ENCODE data around the gene SLC37A3.
"Not testable (repeated sequence)": the region's sequence is repeated elsewhere in the genome, so short reads cannot be mapped to it uniquely, and the experiment has no call there.

SLC37A3 gene

GRCh38 chr7:140421521-140421920 lies 23.2 kb upstream of the SLC37A3 start:
- H3K9me3 Mint-ChIP-seq = no peaks in the 10 kb centered on the region
- no peak for DNase-seq
- no peaks in the 10 kb centered on the region for H3K36me3 Mint-ChIP-seq (ENCODE audit: low read depth)
- H3K27ac Mint-ChIP-seq = no peak overlapping the region
- no peak for TF ChIP-seq CTCF (IDR thresholded peaks at IDR 0.05)
- H3K27me3 Mint-ChIP-seq (ENCODE audit: low read depth, poor library complexity) = no peaks in the 10 kb centered on the region
- H3K4me1 Mint-ChIP-seq = peaks cover 6% of the 10 kb centered on the region
- H3K4me3 Mint-ChIP-seq = no peak overlapping the region

- TF ChIP-seq CTCF (IDR thresholded peaks at IDR 0.05) = no peak
- Mint-ChIP-seq H3K27me3 (ENCODE audit: low read depth, poor library complexity) (peaks cover 7% of the 10 kb centered on the region), H3K4me1 (peaks cover 19% of the 10 kb centered on the region), H3K36me3 (ENCODE audit: low read depth) (no peaks in the 10 kb centered on the region), H3K9me3 (peaks cover 4% of the 10 kb centered on the region), H3K27ac (no peak overlapping the region), H3K4me3 (no peak overlapping the region)
- no peak for DNase-seq
These were observed 20.3 kb upstream of the SLC37A3 start for GRCh38 chr7:140418653-140419052.

- H3K4me1 Mint-ChIP-seq = peaks cover 19% of the 10 kb centered on the region
- H3K27me3 Mint-ChIP-seq (ENCODE audit: low read depth, poor library complexity); H3K4me3 Mint-ChIP-seq; DNase-seq; H3K36me3 Mint-ChIP-seq (ENCODE audit: low read depth); H3K27ac Mint-ChIP-seq; H3K9me3 Mint-ChIP-seq: not testable (repeated sequence)
These were observed 19.8 kb upstream of the SLC37A3 start for GRCh38 chr7:140418156-140418472.

- no peak for DNase-seq
- H3K4me3 Mint-ChIP-seq = no peak overlapping the region
- H3K9me3 Mint-ChIP-seq = peaks cover 4% of the 10 kb centered on the region
- H3K27ac Mint-ChIP-seq = no peak overlapping the region
- H3K4me1 Mint-ChIP-seq = peaks cover 19% of the 10 kb centered on the region
- no peaks in the 10 kb centered on the region for H3K36me3 Mint-ChIP-seq (ENCODE audit: low read depth)
- no peak for TF ChIP-seq CTCF (IDR thresholded peaks at IDR 0.05)
- H3K27me3 Mint-ChIP-seq (ENCODE audit: low read depth, poor library complexity) = peaks cover 7% of the 10 kb centered on the region
These were observed 19.3 kb upstream of the SLC37A3 start for GRCh38 chr7:140417456-140418155.

- Mint-ChIP-seq H3K27ac (no peak overlapping the region), H3K4me1 (peaks cover 19% of the 10 kb centered on the region), H3K36me3 (ENCODE audit: low read depth) (no peaks in the 10 kb centered on the region), H3K9me3 (peaks cover 14% of the 10 kb centered on the region), H3K4me3 (no peak overlapping the region), H3K27me3 (ENCODE audit: low read depth, poor library complexity) (peaks cover 7% of the 10 kb centered on the region)
- DNase-seq = no peak
- TF ChIP-seq CTCF (IDR thresholded peaks at IDR 0.05) = no peak
These were observed 18.2 kb upstream of the SLC37A3 start for GRCh38 chr7:140416560-140416959.

- not testable (repeated sequence) for H3K36me3 Mint-ChIP-seq (ENCODE audit: low read depth); H3K27ac Mint-ChIP-seq; DNase-seq; H3K27me3 Mint-ChIP-seq (ENCODE audit: low read depth, poor library complexity); H3K4me3 Mint-ChIP-seq
- Mint-ChIP-seq H3K9me3 (peaks cover 20% of the 10 kb centered on the region), H3K4me1 (peaks cover 19% of the 10 kb centered on the region)
These were observed 17.5 kb upstream of the SLC37A3 start for GRCh38 chr7:140415816-140416215.

- peaks cover 22% of the 10 kb centered on the region for H3K9me3 Mint-ChIP-seq
- H3K4me1 Mint-ChIP-seq = peaks cover 19% of the 10 kb centered on the region
- TF ChIP-seq CTCF (IDR thresholded peaks at IDR 0.05) = no peak
- H3K27me3 Mint-ChIP-seq (ENCODE audit: low read depth, poor library complexity) = peaks cover 7% of the 10 kb centered on the region
- no peaks in the 10 kb centered on the region for H3K36me3 Mint-ChIP-seq (ENCODE audit: low read depth)
- H3K27ac Mint-ChIP-seq = no peak overlapping the region
- DNase-seq = no peak
- no peak overlapping the region for H3K4me3 Mint-ChIP-seq
These were observed 17.0 kb upstream of the SLC37A3 start for GRCh38 chr7:140415361-140415760.

Data from nephron progenitor cell (in vitro differentiated cells).